ENCODE results near the gene MSI1.

GRCh38 chr12:120316798-120317223 is 52.2 kb downstream of the MSI1 start:
- TF ChIP-seq, protein P1, sequence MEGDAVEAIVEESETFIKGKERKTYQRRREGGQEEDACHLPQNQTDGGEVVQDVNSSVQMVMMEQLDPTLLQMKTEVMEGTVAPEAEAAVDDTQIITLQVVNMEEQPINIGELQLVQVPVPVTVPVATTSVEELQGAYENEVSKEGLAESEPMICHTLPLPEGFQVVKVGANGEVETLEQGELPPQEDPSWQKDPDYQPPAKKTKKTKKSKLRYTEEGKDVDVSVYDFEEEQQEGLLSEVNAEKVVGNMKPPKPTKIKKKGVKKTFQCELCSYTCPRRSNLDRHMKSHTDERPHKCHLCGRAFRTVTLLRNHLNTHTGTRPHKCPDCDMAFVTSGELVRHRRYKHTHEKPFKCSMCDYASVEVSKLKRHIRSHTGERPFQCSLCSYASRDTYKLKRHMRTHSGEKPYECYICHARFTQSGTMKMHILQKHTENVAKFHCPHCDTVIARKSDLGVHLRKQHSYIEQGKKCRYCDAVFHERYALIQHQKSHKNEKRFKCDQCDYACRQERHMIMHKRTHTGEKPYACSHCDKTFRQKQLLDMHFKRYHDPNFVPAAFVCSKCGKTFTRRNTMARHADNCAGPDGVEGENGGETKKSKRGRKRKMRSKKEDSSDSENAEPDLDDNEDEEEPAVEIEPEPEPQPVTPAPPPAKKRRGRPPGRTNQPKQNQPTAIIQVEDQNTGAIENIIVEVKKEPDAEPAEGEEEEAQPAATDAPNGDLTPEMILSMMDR (IDR thresholded peaks at IDR 0.05 in 4 of 5, conservative IDR thresholded peaks at IDR 0.05 in 1 of 5), result no peak
- TF ChIP-seq POLR2A (IDR thresholded peaks at IDR 0.05), result no peak

All from gastrocnemius medialis (tissue), 4 donors.